Mononuclear cell (primary cell): ENCODE measurements around the gene BCL7A. TPM values are rescaled to one million over a fixed set of nuclear protein-coding genes. Genes with fewer than 3 reads are reported as not detected.
"Not testable (repeated sequence)": the region's sequence is repeated elsewhere in the genome, so short reads cannot be mapped to it uniquely, and the experiment has no call there.

Experiments used
- H3K27me3 ChIP-seq: 2 replicates; pipeline ENCODE4 v1.6.0; 2011; ENCODE audit warnings: low read length, control low read depth; ENCODE audit not compliant: insufficient read depth
- H3K4me1 ChIP-seq: 2 replicates; pipeline ENCODE4 v1.5.1; 2011; ENCODE audit warnings: mild to moderate bottlenecking, low read length, control low read depth; ENCODE audit not compliant: insufficient read depth
- H3K4me3 ChIP-seq: 2 replicates; pipeline ENCODE4 v1.5.1; 2011; ENCODE audit warnings: mild to moderate bottlenecking, low read length, moderate library complexity
- H3K9me3 ChIP-seq: 2 replicates; pipeline ENCODE4 v1.5.1; 2011; ENCODE audit warnings: low read depth, mild to moderate bottlenecking, control low read depth, low read length
- total RNA-seq: library from RNA; depleted of rRNA; stranded (reverse); fragments of >200 nt; gene quantifications from one replicate; pipeline ENCODE4 v1.2.3, GENCODE V29; 2012

The BCL7A gene
- total RNA-seq, 1 donor = 6.2 TPM

DNA sequence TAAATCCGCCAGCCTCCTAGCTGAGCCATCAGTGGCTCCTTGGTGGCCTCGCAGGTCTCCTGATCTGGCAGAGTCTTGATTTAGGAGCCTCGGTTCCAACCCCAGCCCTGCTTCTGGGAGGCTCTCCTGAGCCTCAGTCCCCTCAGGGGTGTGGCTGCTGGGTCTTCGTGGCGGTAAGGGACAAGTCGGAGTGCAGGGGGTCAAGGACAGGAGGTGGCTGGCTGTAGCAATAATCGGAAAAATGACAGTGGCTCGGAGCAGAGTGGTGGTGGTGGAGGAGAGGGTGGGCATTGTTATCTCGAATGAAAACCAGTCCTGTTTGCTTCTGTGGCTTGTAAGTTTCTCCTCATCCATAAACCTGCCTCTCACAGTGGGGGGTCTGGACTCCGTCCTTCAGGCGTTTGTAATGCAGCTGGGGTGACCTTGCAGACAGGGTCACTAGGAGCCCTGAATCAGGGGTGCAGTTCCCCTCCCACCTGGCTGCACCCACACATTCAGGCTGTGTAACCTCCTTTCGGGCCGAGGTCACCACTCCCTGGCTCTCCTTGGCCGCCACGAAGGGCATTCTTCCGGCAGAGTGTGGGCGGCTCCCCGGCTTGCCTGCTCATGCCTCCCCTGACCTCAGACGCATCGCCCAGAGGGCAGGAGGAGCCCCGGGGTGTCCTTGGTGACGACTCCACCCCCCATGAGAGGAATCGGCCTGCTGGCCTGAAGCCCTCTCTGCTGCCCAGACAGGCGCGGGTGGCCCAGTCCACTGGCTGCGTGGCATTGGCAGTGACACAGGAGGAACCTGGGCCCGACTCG, 8.1 kb downstream of the BCL7A start:
- Histone ChIP-seq H3K4me1 (peaks cover 28% of the 10 kb centered on the region), H3K9me3 (no peaks in the 10 kb centered on the region), H3K4me3 (no peak overlapping the region), H3K27me3 (no peaks in the 10 kb centered on the region)

DNA sequence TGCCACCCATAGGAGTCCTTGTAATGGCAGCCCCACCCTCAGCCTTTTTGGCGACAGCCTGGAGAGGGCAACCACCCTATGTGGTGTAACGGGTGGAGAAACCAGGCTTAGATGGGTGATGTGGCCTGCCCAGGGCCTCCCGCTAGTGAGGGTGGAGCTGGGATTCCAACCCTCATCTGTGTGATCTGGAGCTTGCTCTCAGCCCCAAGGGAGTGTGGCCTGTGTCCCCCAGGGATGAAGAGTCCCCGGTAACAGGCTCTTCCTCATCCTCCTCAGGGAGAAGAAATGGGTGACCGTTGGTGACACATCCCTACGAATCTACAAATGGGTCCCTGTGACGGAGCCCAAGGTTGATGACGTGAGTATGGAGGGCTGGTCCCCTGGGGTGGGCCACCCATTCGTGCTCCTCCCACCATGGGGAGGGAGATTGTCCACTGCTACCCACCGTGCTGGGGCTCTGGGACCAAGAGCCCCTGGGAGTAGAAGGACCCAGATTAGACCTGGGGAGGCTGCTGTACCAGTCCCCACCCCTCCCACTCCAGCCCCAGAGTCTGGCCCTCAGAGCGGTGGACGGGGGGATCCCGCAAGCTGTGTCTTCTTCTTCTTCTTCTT, 8.8 kb downstream of the BCL7A start:
- Histone ChIP-seq H3K9me3 (no peaks in the 10 kb centered on the region), H3K4me1 (peaks cover 28% of the 10 kb centered on the region), H3K4me3 (no peak overlapping the region), H3K27me3 (no peaks in the 10 kb centered on the region)

DNA sequence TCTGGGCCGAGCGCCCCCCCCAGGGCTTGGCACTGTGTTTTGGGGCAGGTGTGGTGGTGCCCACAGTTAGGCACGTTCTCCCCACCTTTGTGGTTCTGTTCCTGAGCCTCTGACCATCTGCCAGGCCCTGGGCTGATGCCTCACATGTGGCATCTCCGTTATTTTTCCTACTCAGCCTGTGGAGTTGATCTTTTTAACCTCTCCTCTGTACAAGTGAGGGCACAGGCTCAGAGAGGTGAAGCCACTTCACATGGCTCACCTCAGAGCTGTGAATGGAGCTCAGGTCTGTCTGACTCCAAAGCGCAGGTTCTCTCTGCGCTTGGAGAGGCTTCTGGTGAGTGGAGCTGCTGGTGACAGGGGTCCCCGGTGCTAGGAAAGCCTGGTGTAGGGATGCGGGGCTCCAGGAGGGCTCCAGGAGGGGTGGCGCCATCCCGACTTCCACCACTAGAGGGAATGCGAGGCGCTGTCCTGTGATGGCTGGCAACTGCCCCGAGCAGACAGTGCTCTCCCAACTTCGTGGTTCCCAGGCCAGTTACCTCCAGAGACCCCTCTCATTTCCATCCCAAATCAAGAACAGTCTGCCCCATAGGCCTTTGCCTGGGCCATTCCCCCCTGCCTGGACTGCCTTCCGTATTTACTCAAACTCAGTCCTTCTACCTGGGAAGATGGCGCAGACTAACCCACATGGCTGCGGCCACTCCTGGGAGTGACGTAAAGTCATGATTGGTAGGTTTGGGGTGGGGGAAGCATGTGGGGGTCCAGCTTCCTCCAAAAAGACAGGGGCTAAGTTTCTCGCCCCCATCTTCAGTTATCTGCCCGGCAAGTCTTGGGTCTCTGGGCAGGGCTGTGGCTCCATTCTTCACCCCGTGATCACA, 9.9 kb downstream of the BCL7A start:
- H3K9me3 ChIP-seq = no peaks in the 10 kb centered on the region
- no peaks in the 10 kb centered on the region for H3K27me3 ChIP-seq
- peaks cover 23% of the 10 kb centered on the region for H3K4me1 ChIP-seq
- H3K4me3 ChIP-seq = no peak overlapping the region

DNA sequence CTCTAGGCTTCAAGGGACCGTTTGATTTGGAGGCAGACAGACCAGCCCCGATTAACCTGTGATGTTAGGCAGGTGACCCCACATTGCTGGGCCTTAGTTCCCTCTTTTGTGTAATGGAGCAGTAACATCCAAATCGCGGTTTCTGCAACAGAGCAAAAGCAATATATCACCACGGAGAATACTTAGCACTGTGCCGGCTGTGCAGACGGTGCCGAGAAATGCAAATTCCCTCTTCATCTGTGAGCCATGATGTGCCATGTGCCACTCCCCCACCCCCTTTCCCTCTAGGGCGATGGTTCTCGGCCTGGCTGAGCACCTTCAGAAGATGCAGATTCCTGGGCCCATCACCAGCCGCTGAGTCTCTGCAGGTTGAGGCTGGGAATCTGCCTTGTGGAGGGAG, 10.9 kb downstream of the BCL7A start:
- Histone ChIP-seq H3K27me3 (no peaks in the 10 kb centered on the region), H3K4me1 (peaks cover 20% of the 10 kb centered on the region), H3K4me3 (no peak overlapping the region), H3K9me3 (no peaks in the 10 kb centered on the region)

DNA sequence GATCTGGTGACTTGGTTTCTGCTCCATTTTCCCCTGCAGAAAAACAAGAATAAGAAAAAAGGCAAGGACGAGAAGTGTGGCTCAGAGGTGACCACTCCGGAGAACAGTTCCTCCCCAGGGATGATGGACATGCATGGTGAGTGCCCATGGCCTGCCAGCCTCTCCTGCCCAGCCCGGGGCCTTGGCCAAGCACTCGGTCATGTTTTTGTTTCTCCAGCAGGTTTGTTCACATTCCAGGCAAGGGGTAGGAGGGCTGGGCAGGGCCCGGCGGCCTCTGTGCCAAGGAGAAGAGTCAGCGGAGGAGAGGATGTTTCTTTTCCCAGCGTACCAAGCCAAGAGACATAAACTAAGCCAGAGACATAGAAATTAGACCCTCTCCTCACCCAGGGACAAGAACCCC, 13.6 kb downstream of the BCL7A start:
- Histone ChIP-seq H3K27me3 (no peaks in the 10 kb centered on the region), H3K4me1 (no peaks in the 10 kb centered on the region), H3K9me3 (no peaks in the 10 kb centered on the region), H3K4me3 (no peak overlapping the region)

DNA sequence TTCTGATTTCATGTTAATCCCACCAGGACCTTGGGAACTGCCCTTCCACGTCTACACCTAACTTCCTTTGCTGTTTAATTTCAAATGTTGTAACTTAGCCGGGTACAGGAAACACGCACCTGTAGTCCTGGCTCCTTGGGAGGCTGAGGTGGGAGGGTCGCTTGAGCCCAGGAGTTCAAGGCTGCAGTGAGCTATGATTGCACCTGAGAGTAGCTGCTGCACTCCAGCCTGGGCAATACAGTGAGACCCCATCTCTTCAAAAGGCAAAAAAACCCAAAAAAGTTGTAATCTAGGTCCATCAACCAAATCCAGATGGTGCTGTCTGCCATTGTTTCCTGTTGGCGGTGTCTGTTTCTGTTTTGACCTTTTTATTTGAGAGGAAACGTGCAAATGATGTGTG, 14.5 kb downstream of the BCL7A start:
- Histone ChIP-seq H3K4me3 (no peak overlapping the region), H3K4me1 (no peaks in the 10 kb centered on the region), H3K27me3 (no peaks in the 10 kb centered on the region), H3K9me3 (no peaks in the 10 kb centered on the region)

DNA sequence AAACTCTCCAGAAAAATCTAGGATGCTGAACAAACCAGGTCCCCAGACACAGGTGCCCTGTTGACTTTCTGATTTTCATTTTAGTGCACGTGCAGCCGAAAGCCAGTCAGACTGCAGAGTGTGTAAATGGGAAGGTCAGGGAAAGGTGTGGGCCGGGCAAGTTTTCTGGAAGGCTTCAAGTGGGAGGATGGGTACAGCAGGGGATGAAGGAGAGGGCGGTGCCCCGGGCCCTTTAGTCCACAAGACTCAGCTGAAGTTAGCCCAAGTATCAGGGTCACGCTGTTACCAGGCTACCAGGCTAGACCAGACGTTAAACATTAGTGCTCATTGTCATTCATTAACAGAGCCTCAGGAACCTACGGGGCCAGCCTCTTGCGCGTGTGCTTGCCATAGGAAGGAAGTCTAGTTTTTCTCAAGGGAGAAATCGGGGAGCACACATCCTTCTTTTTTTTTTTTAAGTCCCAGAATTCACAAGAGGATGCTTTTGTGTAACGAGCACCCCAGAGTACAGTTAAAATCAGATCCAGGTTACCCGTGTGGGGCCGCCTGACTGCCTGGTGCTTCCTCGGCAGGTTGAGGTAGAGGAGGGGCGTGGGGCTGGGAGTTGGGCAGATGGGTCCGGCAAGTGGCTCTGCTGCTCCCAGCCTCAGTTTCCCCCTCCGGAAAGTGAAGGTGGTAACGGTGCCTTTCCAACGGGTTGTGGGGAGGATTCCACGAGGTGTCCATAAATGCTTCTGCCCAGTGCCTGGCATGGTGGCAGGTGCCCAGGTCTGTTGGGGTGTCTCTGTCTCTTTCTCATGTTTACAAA, 19.1 kb downstream of the BCL7A start:
- no peak overlapping the region for H3K4me3 ChIP-seq
- no peaks in the 10 kb centered on the region for H3K27me3 ChIP-seq
- H3K9me3 ChIP-seq = no peaks in the 10 kb centered on the region
- no peaks in the 10 kb centered on the region for H3K4me1 ChIP-seq

DNA sequence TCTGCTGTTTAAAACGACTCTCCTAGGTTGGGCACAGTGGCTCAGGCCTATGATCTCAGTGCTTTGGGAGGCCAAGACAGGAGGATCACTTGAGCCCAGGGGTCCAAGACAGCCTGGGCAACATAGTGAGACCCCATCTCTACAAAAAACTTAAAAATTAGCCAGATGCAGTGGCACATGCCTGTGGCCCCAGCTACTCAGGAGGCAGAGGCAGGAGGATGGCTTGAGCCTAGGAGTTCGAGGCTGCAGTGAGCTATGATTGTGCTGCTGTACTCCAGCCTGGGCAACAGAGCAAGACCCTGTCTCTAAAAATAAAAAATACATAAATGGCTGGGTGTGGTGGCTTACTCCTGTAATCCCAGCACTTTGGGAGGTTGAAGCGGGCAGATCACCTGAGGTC, 19.8 kb downstream of the BCL7A start:
- not testable (repeated sequence) for H3K27me3 ChIP-seq, H3K9me3 ChIP-seq, H3K4me3 ChIP-seq, H3K4me1 ChIP-seq

DNA sequence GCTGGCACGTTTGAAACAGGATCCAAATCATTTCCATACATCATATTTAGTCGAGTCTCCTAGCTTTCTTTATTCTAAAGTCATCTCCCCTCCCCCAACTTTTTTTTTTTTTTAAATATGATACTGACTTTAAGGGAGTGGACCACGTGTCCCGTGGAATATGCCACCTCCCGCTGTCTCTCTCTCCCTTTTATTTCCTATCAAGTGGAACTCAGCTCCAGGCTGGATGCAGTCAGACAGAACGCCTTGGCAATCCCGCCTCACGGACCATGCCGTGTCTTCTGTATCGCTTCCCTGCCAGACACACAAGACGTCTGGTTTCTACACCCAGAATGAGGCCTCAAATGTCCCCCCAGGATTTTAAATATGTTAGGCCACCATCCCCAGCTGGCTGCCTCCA, 21.2 kb downstream of the BCL7A start:
- no peaks in the 10 kb centered on the region for H3K9me3 ChIP-seq
- no peaks in the 10 kb centered on the region for H3K27me3 ChIP-seq
- no peaks in the 10 kb centered on the region for H3K4me1 ChIP-seq
- H3K4me3 ChIP-seq = no peak overlapping the region

DNA sequence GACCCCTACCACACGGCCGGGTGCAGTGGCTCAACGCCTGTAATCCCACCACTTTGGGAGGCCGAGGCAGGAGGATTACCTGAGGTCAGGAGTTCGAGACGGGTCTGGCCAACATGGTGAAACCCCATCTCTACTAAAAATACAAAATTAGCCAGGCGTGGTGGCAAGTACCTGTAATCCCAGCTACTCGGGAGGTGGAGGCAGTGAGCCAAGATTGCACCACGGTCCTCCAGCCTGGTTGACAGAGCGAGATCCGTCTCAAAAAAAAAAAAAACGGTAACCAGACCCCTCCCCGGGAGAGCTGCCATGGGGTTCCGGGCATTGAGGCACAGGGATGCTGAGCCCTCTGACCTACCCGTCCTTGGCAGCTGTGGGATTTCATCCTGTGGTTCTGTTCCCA, 21.8 kb downstream of the BCL7A start:
- Histone ChIP-seq H3K4me1 (no peaks in the 10 kb centered on the region), H3K27me3 (no peaks in the 10 kb centered on the region), H3K9me3 (no peaks in the 10 kb centered on the region), H3K4me3 (no peak overlapping the region)

DNA sequence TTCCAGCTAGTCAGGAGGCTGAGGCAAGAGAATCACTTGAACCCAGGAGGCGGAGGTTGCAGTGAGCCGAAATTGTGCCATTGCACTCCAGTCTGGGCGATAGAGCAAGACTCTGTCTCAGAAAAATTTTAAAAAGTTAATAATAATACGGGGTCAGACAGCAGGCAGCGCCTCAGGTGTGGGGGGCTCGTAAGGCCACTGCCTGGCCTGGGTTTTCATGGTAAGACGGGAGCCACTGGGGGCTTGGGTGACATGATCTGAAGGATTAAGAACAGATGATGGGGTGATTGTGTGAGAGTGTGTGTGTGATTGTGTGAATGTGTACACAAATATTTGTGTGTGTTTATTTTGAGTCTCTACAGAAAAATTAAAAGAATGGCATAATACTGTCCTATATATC, 23.6 kb downstream of the BCL7A start:
- Histone ChIP-seq H3K4me3 (no peak overlapping the region), H3K27me3 (no peaks in the 10 kb centered on the region), H3K9me3 (no peaks in the 10 kb centered on the region), H3K4me1 (peaks cover 4% of the 10 kb centered on the region)

DNA sequence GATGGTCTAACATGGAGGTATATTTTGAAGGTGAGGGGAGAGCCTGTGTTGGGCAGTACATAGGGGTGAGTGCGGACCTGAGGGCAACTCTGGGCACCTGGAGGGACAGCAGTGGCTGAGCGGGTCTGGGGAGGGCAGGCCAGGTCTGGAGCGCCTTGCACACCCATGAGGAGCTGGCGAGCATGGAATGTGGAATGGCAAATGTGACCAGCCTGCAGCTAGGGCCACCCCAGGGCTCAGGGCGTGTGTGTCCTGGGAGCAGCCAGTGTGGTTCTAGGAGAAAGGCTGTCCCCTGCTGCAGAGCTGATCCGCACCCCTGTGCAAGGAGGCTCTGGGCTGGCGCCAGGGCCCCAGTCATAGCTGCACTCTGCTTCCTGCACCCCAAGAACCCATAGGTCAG, 24.5 kb downstream of the BCL7A start:
- Histone ChIP-seq H3K27me3 (no peaks in the 10 kb centered on the region), H3K4me3 (no peak overlapping the region), H3K9me3 (no peaks in the 10 kb centered on the region), H3K4me1 (peaks cover 4% of the 10 kb centered on the region)

DNA sequence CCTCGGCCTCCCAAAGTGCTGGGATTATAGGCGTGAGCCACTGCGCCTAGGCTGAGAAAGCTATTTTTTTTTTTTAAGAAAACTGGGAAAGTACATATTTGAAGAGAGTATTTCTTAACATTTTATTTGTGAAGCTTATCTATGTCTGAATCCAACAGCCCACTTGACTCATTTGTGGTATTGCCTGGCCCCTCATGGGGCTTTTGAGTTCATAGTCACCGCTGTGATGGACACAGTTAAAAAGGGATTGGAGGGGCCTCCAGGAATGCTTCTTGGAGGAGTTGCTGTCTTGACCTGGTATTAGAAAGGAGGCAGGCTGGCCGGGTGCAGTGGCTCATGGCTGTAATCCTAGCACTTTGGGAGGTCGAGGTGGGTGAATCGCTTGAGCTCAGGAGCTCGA, 26.5 kb downstream of the BCL7A start:
- H3K27me3 ChIP-seq = no peaks in the 10 kb centered on the region
- H3K4me3 ChIP-seq = no peak overlapping the region
- H3K4me1 ChIP-seq = peaks cover 4% of the 10 kb centered on the region
- H3K9me3 ChIP-seq = no peaks in the 10 kb centered on the region

DNA sequence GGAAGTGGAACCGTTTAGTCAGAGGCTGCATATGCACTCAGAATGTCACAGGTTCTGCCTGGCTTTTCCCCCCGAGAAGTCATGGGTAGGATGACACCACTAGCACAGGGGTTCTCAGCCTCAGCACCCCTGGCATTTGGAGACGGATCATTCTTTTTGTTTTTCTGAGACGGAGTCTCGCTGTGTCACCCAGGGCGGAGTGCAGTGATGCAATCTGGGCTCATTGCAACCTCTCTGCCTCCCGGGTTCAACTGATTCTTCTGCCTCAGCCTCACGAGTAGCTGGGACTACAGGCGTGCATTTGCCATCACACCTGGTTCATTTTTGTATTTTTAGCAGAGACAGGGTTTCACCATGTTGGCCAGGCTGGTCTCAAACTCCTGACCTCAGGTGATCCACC, 28.1 kb downstream of the BCL7A start:
- H3K27me3 ChIP-seq = no peaks in the 10 kb centered on the region
- no peak overlapping the region for H3K4me3 ChIP-seq
- H3K9me3 ChIP-seq = no peaks in the 10 kb centered on the region
- peaks cover 4% of the 10 kb centered on the region for H3K4me1 ChIP-seq

DNA sequence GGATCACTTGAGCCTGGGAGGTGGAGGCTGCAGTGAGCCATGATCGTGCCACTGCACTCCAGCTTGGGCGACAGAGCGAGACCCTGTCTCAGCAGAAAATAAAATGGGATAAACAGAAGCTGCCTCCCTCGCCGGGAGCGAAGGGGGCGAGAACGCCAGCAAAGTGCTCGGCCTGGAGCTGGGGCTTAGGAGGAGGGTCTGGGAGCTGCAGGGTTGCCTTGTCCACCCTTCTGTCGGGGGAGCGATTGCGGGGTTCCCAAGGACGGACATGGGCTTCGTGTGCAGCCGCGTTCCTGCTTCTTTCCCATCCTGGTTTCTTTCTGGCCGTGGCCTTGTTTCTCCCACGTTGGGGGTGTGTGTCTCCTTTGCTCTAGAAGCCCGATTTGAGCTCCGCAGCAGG, 29.0 kb downstream of the BCL7A start:
- Histone ChIP-seq H3K27me3 (no peaks in the 10 kb centered on the region), H3K4me3 (no peak overlapping the region), H3K9me3 (no peaks in the 10 kb centered on the region), H3K4me1 (peaks cover 4% of the 10 kb centered on the region)
